Gastrocnemius medialis (tissue), 4 donors: ENCODE data around the gene DIP2C.

Experiments used
- CTCF ChIP-seq, 5 experiments: fragments of 450-650 bp in 3 of 5; fragments of 200-600 bp in 2 of 5; sonication (generic) in 2 of 5; IDR thresholded peaks in 4 of 5; conservative IDR thresholded peaks in 1 of 5; 1 replicate in 4 of 5; 2 replicates in 1 of 5; pipeline ENCODE4 v1.5.1; 2016 to 2019; ENCODE audit warnings: antibody characterized with exemption in 5 of 5, mild to moderate bottlenecking in 3 of 5, moderate library complexity in 3 of 5
- POLR2A ChIP-seq, 2 donors: fragments of 450-650 bp; IDR thresholded peaks; one replicate each; pipeline ENCODE4 v1.6.1; 2017; ENCODE audit warnings: antibody characterized with exemption in 2 of 2, mild to moderate bottlenecking in 2 of 2, moderate library complexity in 2 of 2

GRCh38 chr10:429696-430095 lies 259.8 kb downstream of the DIP2C start:
- no peak for TF ChIP-seq CTCF (IDR thresholded peaks at IDR 0.05 in 4 of 5, conservative IDR thresholded peaks at IDR 0.05 in 1 of 5)
- TF ChIP-seq POLR2A (IDR thresholded peaks at IDR 0.05) = no peak
